H1 (cell line): ENCODE results near the gene NELL1. TPM values are rescaled to one million over a fixed set of nuclear protein-coding genes. Genes with fewer than 3 reads are reported as not detected.
"Not testable (repeated sequence)": the region's sequence is repeated elsewhere in the genome, so short reads cannot be mapped to it uniquely, and the experiment has no call there.

ENCODE experiments used
- CTCF ChIA-PET: fragments of 300-600 bp; sonication (Branson Sonifier 250); formaldehyde crosslinking; loops from one replicate; lab custom pipeline; 2021; ENCODE audit not compliant: partially characterized antibody; lab: Charles Lee
- POLR2A ChIA-PET: fragments of 300-600 bp; sonication (Branson Sonifier 250); formaldehyde crosslinking; loops from one replicate; lab custom pipeline; 2021; ENCODE audit warnings: inconsistent platforms; ENCODE audit not compliant: partially characterized antibody; lab: Charles Lee
- DNase-seq, 2 experiments: peaks; one replicate each; pipeline versions ENCODE4 v3.0.0 to v3.0.0-alpha.2; 2010 to 2022; ENCODE audit warnings: low spot score in 2 of 2, low read depth in 1 of 2, mixed read lengths in 1 of 2
- FAIRE-seq: peaks from 2 replicates; lab custom pipeline; 2011; peaks lifted over from hg19 to GRCh38; lab: Jason Lieb, UNC
- H2AFZ ChIP-seq: 2 replicates; pipeline ENCODE4 v1.8.1; 2012; ENCODE audit warnings: low read length, inconsistent platforms
- H2AK5ac ChIP-seq: 2 replicates; pipeline ENCODE4 v1.6.1; 2013; ENCODE audit warnings: low read depth, low read length
- H2BK120ac ChIP-seq: replicated peaks from 2 replicates; pipeline ENCODE3; 2013; ENCODE audit warnings: low read depth, low read length, inconsistent platforms
- H2BK12ac ChIP-seq: 2 replicates; pipeline ENCODE4 v1.6.1; 2013; ENCODE audit warnings: low read depth, low read length
- H2BK15ac ChIP-seq: 2 replicates; pipeline ENCODE4 v1.6.1; 2013; ENCODE audit warnings: low read length
- H2BK20ac ChIP-seq: 2 replicates; pipeline ENCODE4 v1.6.1; 2013; ENCODE audit warnings: low read length
- H2BK5ac ChIP-seq: 2 replicates; pipeline ENCODE4 v1.6.1; 2013; ENCODE audit warnings: low read depth, low read length
- H3K14ac ChIP-seq: 2 replicates; pipeline ENCODE4 v1.6.1; 2013; ENCODE audit warnings: inconsistent platforms; ENCODE audit not compliant: insufficient read length
- H3K18ac ChIP-seq: 2 replicates; pipeline ENCODE4 v1.6.1; 2013; ENCODE audit warnings: low read length; ENCODE audit errors: extremely low read depth
- H3K23ac ChIP-seq: 2 replicates; pipeline ENCODE4 v1.6.1; 2013; ENCODE audit warnings: inconsistent platforms; ENCODE audit not compliant: insufficient read length
- H3K23me2 ChIP-seq: 2 replicates; pipeline ENCODE4 v1.6.1; 2013; ENCODE audit warnings: low read depth, low read length
- H3K27ac ChIP-seq: 2 replicates; pipeline ENCODE4 v1.6.1; 2011; ENCODE audit warnings: low read depth, low read length, inconsistent platforms
- H3K27me3 ChIP-seq, 4 experiments: replicated peaks in 1 of 4; 1 replicate in 1 of 4; 2 replicates in 3 of 4; pipeline versions ENCODE4 v1.6.1 to v1.8.1; 2011 to 2013; ENCODE audit warnings: low read length in 3 of 4, mild to moderate bottlenecking in 3 of 4, inconsistent platforms in 2 of 4, mixed read lengths in 2 of 4, moderate library complexity in 1 of 4; ENCODE audit not compliant: control insufficient read depth in 3 of 4, insufficient read depth in 3 of 4; ENCODE audit errors: extremely low read depth in 1 of 4
- H3K36me3 ChIP-seq, 4 experiments: 2 replicates each; pipeline versions ENCODE4 v1.6.1 to v1.8.1; 2011 to 2013; ENCODE audit warnings: mild to moderate bottlenecking in 4 of 4, low read length in 3 of 4, moderate library complexity in 2 of 4, control low read depth in 1 of 4, inconsistent platforms in 1 of 4; ENCODE audit not compliant: insufficient read depth in 4 of 4, control insufficient read depth in 2 of 4
- H3K4ac ChIP-seq: replicated peaks from 2 replicates; pipeline ENCODE3; 2013; ENCODE audit warnings: low read length, low read depth, mixed read lengths, inconsistent platforms; ENCODE audit not compliant: insufficient read length
- H3K4me1 ChIP-seq, 4 experiments: replicated peaks in 1 of 4; 1 replicate in 1 of 4; 2 replicates in 3 of 4; pipeline versions ENCODE4 v1.6.1 to v1.8.1; 2011 to 2013; ENCODE audit warnings: low read length in 3 of 4, inconsistent platforms in 2 of 4, mixed read lengths in 1 of 4; ENCODE audit not compliant: insufficient read depth in 4 of 4, control insufficient read depth in 3 of 4
- H3K4me2 ChIP-seq, 2 experiments: 2 replicates each; pipeline versions ENCODE4 v1.6.1 to v1.8.1; 2011 to 2013; ENCODE audit warnings: low read depth in 2 of 2, low read length in 2 of 2, control low read depth in 1 of 2, inconsistent platforms in 1 of 2, mild to moderate bottlenecking in 1 of 2; ENCODE audit not compliant: insufficient read depth in 1 of 2
- H3K4me3 ChIP-seq, 4 experiments: fragments of 200-600, 300-600 bp in 1 of 4; sonication (generic), shearing (Covaris generic), sonication (Bioruptor Twin) in 1 of 4; 2 replicates each; pipeline versions ENCODE4 v1.5.1 to v1.8.1; 2011 to 2016; ENCODE audit warnings: low read length in 4 of 4, low read depth in 3 of 4, control low read depth in 2 of 4, inconsistent platforms in 2 of 4, mild to moderate bottlenecking in 2 of 4, mixed read lengths in 1 of 4, moderate library complexity in 1 of 4; ENCODE audit not compliant: insufficient read depth in 2 of 4; ENCODE audit errors: extremely low read depth in 1 of 4
- H3K56ac ChIP-seq: replicated peaks from 2 replicates; pipeline ENCODE3; 2013; ENCODE audit warnings: low read depth, mild to moderate bottlenecking, mixed read lengths, low read length, inconsistent platforms; ENCODE audit not compliant: insufficient read length
- H3K79me1 ChIP-seq: 2 replicates; pipeline ENCODE4 v1.6.1; 2013; ENCODE audit warnings: low read depth, low read length, control low read depth
- H3K79me2 ChIP-seq, 2 experiments: 2 replicates each; pipeline versions ENCODE4 v1.6.1 to v1.8.1; 2012 to 2013; ENCODE audit warnings: low read length in 2 of 2, mild to moderate bottlenecking in 2 of 2, inconsistent platforms in 1 of 2; ENCODE audit not compliant: insufficient read depth in 2 of 2, control insufficient read depth in 1 of 2
- H3K9ac ChIP-seq, 4 experiments: replicated peaks in 1 of 4; 1 replicate in 1 of 4; 2 replicates in 3 of 4; pipeline versions ENCODE4 v1.6.1 to v1.8.1; 2011 to 2013; ENCODE audit warnings: low read depth in 3 of 4, low read length in 3 of 4, control low read depth in 2 of 4, mild to moderate bottlenecking in 2 of 4, moderate library complexity in 2 of 4, inconsistent platforms in 1 of 4; ENCODE audit errors: extremely low read depth in 1 of 4
- H3K9me3 ChIP-seq, 2 experiments: 2 replicates each; pipeline versions ENCODE4 v1.6.1 to v1.8.1; 2012 to 2013; ENCODE audit warnings: mild to moderate bottlenecking in 2 of 2, moderate library complexity in 2 of 2, control low read depth in 1 of 2, inconsistent platforms in 1 of 2, low read depth in 1 of 2, low read length in 1 of 2, mixed read lengths in 1 of 2; ENCODE audit not compliant: insufficient read depth in 2 of 2
- H4K20me1 ChIP-seq, 2 experiments: replicated peaks in 1 of 2; 2 replicates each; pipeline versions ENCODE3 to v1.8.1; 2011 to 2013; ENCODE audit warnings: inconsistent platforms in 2 of 2, low read length in 2 of 2, mild to moderate bottlenecking in 1 of 2; ENCODE audit not compliant: insufficient read depth in 2 of 2, control insufficient read depth in 1 of 2
- H4K5ac ChIP-seq: 2 replicates; pipeline ENCODE4 v1.6.1; 2013; ENCODE audit warnings: low read length, low read depth, mixed read lengths, inconsistent platforms; ENCODE audit not compliant: insufficient read length
- H4K8ac ChIP-seq: 2 replicates; pipeline ENCODE4 v1.8.0; 2013; ENCODE audit warnings: mild to moderate bottlenecking, moderate library complexity, low read length, inconsistent platforms; ENCODE audit not compliant: insufficient read depth; ENCODE audit errors: extremely low read depth
- H4K91ac ChIP-seq: replicated peaks from 2 replicates; pipeline ENCODE3; 2013; ENCODE audit warnings: low read length, mixed read lengths, inconsistent platforms; ENCODE audit not compliant: insufficient read length
- WGBS, 2 experiments: shearing (Covaris generic) in 1 of 2; methylation state at CpG; one replicate each; pipeline versions ENCODE4 v1.1.6 to v1.1.7; 2013 to 2015; ENCODE audit warnings: low lambda C conversion rate in 2 of 2, mixed read lengths in 2 of 2, inconsistent platforms in 1 of 2, low coverage in 1 of 2, missing lambda C conversion rate in 1 of 2; ENCODE audit not compliant: insufficient replicate concordance in 2 of 2, insufficient coverage in 1 of 2, insufficient read length in 1 of 2; ENCODE audit errors: extremely low coverage in 1 of 2, missing lambda C conversion rate in 1 of 2; 5-methylcytosine and 5-hydroxymethylcytosine counted together
- polyA plus RNA-seq, 7 experiments: library from polyadenylated mRNA; depleted of rRNA in 3 of 7; stranded (reverse) in 5 of 7; unstranded in 2 of 7; fragments of >200 nt in 5 of 7; fragments of 200-250 nt in 2 of 7; gene quantifications; 1 replicate in 5 of 7; 2 replicates in 1 of 7; 4 replicates in 1 of 7; pipeline versions ENCODE4 v1.2.1 to v1.2.3, GENCODE V29; 2011 to 2013; ENCODE audit warnings: missing spikeins in 2 of 7, mixed read lengths in 2 of 7
- total RNA-seq: library from RNA; stranded (reverse); fragmentation: NEBNext Ultra II Directional; extraction: Animal tissue kit (Norgen Biotek cat#: 25700); gene quantifications from 2 replicates; pipeline ENCODE4 v1.2.1, GENCODE V29; 2021

Gene NELL1
- total and polyA plus RNA-seq, 2 of the 8 experiments (the other 6 are each of a cell fraction or from before 2014, with no cell fraction given), result 0.21 TPM; not detected in 1

GRCh38 chr11:21272139-21272538 is 602.8 kb downstream of the NELL1 start:
- H3K14ac ChIP-seq, H3K18ac ChIP-seq, H2BK12ac ChIP-seq, H3K23me2 ChIP-seq, H4K20me1 ChIP-seq, H2AK5ac ChIP-seq, H3K4me1 ChIP-seq, H3K4me2 ChIP-seq, H3K9ac ChIP-seq, H3K4me3 ChIP-seq, H3K4ac ChIP-seq, CTCF ChIA-PET, H4K5ac ChIP-seq, H4K91ac ChIP-seq, H3K23ac ChIP-seq, H2BK120ac ChIP-seq, H2BK20ac ChIP-seq, H2BK15ac ChIP-seq, H4K8ac ChIP-seq, H3K36me3 ChIP-seq, H3K27me3 ChIP-seq, H3K56ac ChIP-seq, H3K9me3 ChIP-seq, H2AFZ ChIP-seq, H3K79me2 ChIP-seq, H3K27ac ChIP-seq, H3K79me1 ChIP-seq, FAIRE-seq, H2BK5ac ChIP-seq, POLR2A ChIA-PET: not testable (repeated sequence)
- DNase-seq, result peak in 1 of 2 experiments; percentile 38
- WGBS, 2 experiments, result 100% methylated on average over 4 of the region's 6 CpGs; no CpG with 5 or more reads in 1 of the 2 experiments
